ENCODE measurements around the gene TMC6.
"Not testable (repeated sequence)": the region's sequence is repeated elsewhere in the genome, so short reads cannot be mapped to it uniquely, and the experiment has no call there.

Gene TMC6

GRCh38 chr17:78122931-78123249, 5.7 kb downstream of the TMC6 start:
- no peak for DNase-seq

GRCh38 chr17:78122216-78122930, 6.2 kb downstream of the TMC6 start:
- no peak for DNase-seq

GRCh38 chr17:78121801-78122215, 6.7 kb downstream of the TMC6 start:
- DNase-seq, result no peak

GRCh38 chr17:78120971-78121800, 7.4 kb downstream of the TMC6 start:
- no peak for DNase-seq

GRCh38 chr17:78120537-78120936, 8.0 kb downstream of the TMC6 start:
- DNase-seq, result no peak

GRCh38 chr17:78118801-78119241, 9.7 kb downstream of the TMC6 start:
- DNase-seq, result no peak

- peak; percentile 61 for DNase-seq
Observed at GRCh38 chr17:78117027-78117981, 11.3 kb downstream of the TMC6 start.

GRCh38 chr17:78116411-78116810, 12.1 kb downstream of the TMC6 start:
- DNase-seq, result no peak

- not testable (repeated sequence) for DNase-seq
Observed at GRCh38 chr17:78115803-78116202, 12.8 kb downstream of the TMC6 start.

GRCh38 chr17:78114831-78115723, 13.5 kb downstream of the TMC6 start:
- no peak for DNase-seq

GRCh38 chr17:78113804-78114785, 14.5 kb downstream of the TMC6 start:
- DNase-seq, result no peak

- DNase-seq, result peak; percentile 74
Observed at GRCh38 chr17:78112518-78113471, 15.8 kb downstream of the TMC6 start.

- no peak for DNase-seq
Observed at GRCh38 chr17:78111727-78112517, 16.6 kb downstream of the TMC6 start.

GRCh38 chr17:78111016-78111726, 17.4 kb downstream of the TMC6 start:
- DNase-seq, result no peak

- no peak for DNase-seq
Observed at GRCh38 chr17:78110363-78111015, 18.1 kb downstream of the TMC6 start.

GRCh38 chr17:78109489-78109761, 19.1 kb downstream of the TMC6 start:
- DNase-seq, result no peak

- DNase-seq, result no peak
Observed at GRCh38 chr17:78108726-78109488, 19.6 kb downstream of the TMC6 start.
